Bronchial epithelial cell (primary cell): Measurements from ENCODE around the gene IFT20. TPM values are rescaled to one million over a fixed set of nuclear protein-coding genes. Genes with fewer than 3 reads are reported as not detected.

Experiments used
- DNase-seq: peaks from one replicate; pipeline ENCODE4 v3.0.0-alpha.2; 2010; ENCODE audit warnings: low read depth
- FAIRE-seq: peaks from 2 replicates; lab custom pipeline; 2011; peaks lifted over from hg19 to GRCh38; lab: Jason Lieb, UNC
- H3K27me3 ChIP-seq: 2 replicates; pipeline ENCODE4 v1.5.1; 2011; ENCODE audit warnings: low read length; ENCODE audit not compliant: control insufficient read depth, insufficient read depth
- H3K36me3 ChIP-seq: 2 replicates; pipeline ENCODE4 v1.5.1; 2011; ENCODE audit warnings: low read length; ENCODE audit not compliant: control insufficient read depth, insufficient read depth
- H3K4me3 ChIP-seq: 2 replicates; pipeline ENCODE4 v1.5.1; 2011; ENCODE audit warnings: mild to moderate bottlenecking, low read depth, low read length, control low read depth
- CTCF ChIP-seq: IDR thresholded peaks from 2 replicates; pipeline ENCODE4 v1.5.1; 2011; ENCODE audit warnings: mild to moderate bottlenecking, moderate library complexity, low read length, control low read depth, inconsistent platforms; ENCODE audit not compliant: insufficient read depth, severe bottlenecking
- total RNA-seq: library from RNA; depleted of rRNA; stranded (reverse); fragments of >200 nt; gene quantifications from 2 replicates; pipeline ENCODE4 v1.2.1, GENCODE V29; 2014

IFT20 gene
- total RNA-seq, 1 donor from 2014 or later = 43.7 TPM

GRCh38 chr17:28369684-28370034 lies 34.4 kb upstream of the IFT20 start:
- Histone ChIP-seq H3K27me3 (peaks cover 17% of the 10 kb centered on the region), H3K36me3 (peaks cover under 1% of the 10 kb centered on the region), H3K4me3 (no peak overlapping the region)
- TF ChIP-seq CTCF = no peak
- no peak for FAIRE-seq
- DNase-seq = no peak

- no peak for TF ChIP-seq CTCF
- Histone ChIP-seq H3K27me3 (peaks cover 17% of the 10 kb centered on the region), H3K36me3 (peaks cover 2% of the 10 kb centered on the region), H3K4me3 (no peak overlapping the region)
- no peak for DNase-seq
- FAIRE-seq = no peak
Observed at GRCh38 chr17:28368915-28369683, 33.8 kb upstream of the IFT20 start.

GRCh38 chr17:28368306-28368831 lies 33.1 kb upstream of the IFT20 start:
- no peak for FAIRE-seq
- DNase-seq = no peak
- Histone ChIP-seq H3K36me3 (peaks cover 2% of the 10 kb centered on the region), H3K4me3 (no peak overlapping the region), H3K27me3 (peaks cover 17% of the 10 kb centered on the region)
- TF ChIP-seq CTCF = no peak

- DNase-seq = no peak
- Histone ChIP-seq H3K4me3 (no peak overlapping the region), H3K27me3 (peaks cover 11% of the 10 kb centered on the region), H3K36me3 (peaks cover 2% of the 10 kb centered on the region)
- FAIRE-seq = no peak
- no peak for TF ChIP-seq CTCF
Observed at GRCh38 chr17:28367641-28368305, 32.5 kb upstream of the IFT20 start.

- FAIRE-seq = no peak
Observed at GRCh38 chr17:28366605-28367004, 31.3 kb upstream of the IFT20 start.

More at GRCh38 chr17:28366605-28367004, 31.3 kb upstream of the IFT20 start:
- no peak overlapping the region for H3K4me3 ChIP-seq
- peak; percentile 5 for TF ChIP-seq CTCF
- H3K27me3 ChIP-seq = peaks cover 4% of the 10 kb centered on the region
- DNase-seq = no peak
- H3K36me3 ChIP-seq = peaks cover 2% of the 10 kb centered on the region
